Tongue (tissue), 2 donors: ENCODE data around the gene PPM1D. TPM values are rescaled to one million over a fixed set of nuclear protein-coding genes. Genes with fewer than 3 reads are reported as not detected.
"Not testable (repeated sequence)": the region's sequence is repeated elsewhere in the genome, so short reads cannot be mapped to it uniquely, and the experiment has no call there.

ENCODE experiments used
- DNase-seq: peaks from one replicate; pipeline ENCODE4 v3.0.0-alpha.2; 2015
- total RNA-seq: library from RNA; depleted of rRNA; stranded (reverse); fragments of >200 nt; gene quantifications from one replicate; pipeline ENCODE4 v1.2.3, GENCODE V29; 2014

The PPM1D gene
- total RNA-seq: 11.2 TPM

DNA sequence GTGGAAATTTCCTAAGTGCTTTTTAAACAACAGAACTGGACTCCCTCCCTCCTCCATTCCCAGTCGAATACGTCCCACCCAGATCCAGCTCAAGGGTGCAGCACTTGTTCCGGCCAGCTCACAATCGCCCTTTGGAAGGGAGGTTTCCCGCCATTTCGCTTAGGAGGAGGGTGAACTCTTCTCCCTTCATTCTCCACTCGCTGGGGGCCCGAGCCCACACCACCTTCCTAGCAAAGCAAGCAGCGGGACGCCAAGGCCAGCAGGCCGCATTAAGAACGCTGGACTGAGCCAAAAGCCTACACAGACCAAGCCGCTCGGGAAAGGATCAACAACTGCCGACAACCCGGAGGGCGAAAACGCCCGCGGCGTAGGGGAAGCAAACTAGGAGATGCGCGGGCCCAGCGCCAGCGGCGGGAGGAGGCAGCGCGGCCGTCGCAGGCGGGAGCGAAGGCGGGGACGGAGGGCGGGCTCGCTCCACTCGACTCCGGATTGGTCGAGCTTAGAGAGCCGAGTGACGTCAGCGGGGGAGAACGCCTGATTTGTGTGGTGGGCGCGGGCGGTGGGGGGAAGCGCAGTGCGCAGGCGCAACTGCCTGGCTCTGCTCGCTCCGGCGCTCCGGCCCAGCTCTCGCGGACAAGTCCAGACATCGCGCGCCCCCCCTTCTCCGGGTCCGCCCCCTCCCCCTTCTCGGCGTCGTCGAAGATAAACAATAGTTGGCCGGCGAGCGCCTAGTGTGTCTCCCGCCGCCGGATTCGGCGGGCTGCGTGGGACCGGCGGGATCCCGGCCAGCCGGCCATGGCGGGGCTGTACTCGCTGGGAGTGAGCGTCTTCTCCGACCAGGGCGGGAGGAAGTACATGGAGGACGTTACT lies at the start of gene PPM1D:
Gene PPM1D (plus strand): TSS at position 574 of the 870 bp plus-strand sequence. CDS start 222 bp downstream, at position 796.
- DNase-seq: peak; percentile 100

DNA sequence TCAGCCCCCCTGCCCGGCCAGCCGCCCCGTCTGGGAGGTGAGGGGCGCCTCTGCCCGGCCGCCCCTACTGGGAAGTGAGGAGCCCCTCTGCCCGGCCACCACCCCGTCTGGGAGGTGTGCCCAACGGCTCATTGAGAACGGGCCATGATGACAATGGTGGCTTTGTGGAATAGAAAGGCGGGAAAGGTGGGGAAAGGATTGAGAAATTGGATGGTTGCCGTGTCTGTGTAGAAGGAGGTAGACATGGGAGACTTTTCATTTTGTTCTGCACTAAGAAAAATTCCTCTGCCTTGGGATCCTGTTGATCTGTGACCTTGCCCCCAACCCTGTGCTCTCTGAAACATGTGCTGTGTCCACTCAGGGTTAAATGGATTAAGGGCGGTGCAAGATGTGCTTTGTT lies 47.7 kb upstream of the PPM1D start:
- DNase-seq: not testable (repeated sequence)

DNA sequence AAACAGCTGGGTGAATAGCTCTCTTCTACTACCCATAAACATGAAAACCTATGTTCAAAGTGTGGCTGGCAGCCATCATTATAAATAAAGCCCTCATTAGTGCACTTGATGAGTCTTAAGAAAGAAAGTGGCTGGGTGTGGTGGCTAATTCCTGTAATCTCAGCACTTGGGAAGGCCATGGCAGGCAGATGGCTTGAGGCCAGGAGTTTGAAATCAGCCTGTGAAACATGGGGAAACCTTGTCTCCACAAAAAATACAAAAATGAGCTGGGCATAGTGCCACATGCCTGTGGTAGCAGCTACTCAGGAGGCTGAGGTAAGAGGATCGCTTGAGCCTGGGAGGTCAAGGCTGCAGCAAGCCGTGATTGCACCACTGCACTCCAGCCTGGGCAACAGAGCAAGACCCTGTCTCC lies 45.6 kb upstream of the PPM1D start:
- DNase-seq: no peak

DNA sequence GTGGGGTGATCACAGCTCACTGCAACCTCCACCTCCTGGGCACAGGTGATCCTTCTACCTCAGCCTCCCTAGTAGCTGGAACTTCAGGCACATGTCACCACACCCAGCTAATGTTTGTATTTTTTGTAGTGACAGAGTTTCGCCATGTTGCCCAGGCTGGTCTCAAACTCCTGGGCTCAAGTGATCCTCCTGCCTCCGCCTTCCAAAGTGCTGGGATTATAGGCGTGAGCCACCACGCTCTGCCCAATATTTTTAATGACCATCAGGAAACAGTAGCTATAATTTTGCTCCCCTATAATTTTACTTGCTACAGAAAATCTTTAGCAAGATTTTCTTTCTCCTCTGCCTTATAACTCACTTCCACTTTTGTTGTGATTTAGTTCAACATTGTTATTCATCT lies 44.2 kb upstream of the PPM1D start:
- DNase-seq: no peak

DNA sequence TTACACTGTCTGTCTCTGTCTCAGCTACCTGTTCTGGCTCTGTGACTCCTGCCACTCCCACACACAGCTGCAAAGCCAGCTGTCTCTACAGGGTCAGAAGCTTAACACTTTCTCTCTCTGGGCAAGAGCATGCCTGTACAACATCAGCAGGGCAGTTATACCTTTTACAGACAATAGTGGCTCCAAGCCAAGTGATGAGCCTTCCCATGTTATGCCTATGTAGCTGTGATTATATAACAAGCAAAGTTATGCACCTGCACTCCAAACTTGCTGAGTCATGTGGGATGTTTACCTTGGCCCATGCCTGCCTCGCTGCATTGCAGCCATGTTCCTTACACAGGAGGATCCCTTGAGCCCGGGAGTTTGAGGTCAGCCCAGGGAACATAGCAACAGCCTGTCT lies 42.2 kb upstream of the PPM1D start:
- DNase-seq: no peak

DNA sequence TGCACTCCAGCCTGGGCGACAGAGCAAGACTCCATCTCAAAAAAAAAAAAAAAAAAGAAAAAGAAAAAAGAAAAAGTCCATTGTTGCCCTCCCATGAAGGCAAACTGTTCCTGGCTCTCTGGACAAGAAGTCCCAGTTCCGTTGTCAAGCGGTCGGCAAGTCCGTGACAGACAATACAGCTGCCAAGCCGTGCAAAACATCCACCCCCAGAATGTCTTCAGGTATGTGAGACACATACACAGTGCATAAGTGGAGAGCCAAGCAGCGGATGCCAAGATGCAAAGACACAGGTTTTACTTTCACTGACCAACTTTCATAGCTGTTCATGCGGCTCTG lies 40.4 kb upstream of the PPM1D start:
- no peak for DNase-seq

DNA sequence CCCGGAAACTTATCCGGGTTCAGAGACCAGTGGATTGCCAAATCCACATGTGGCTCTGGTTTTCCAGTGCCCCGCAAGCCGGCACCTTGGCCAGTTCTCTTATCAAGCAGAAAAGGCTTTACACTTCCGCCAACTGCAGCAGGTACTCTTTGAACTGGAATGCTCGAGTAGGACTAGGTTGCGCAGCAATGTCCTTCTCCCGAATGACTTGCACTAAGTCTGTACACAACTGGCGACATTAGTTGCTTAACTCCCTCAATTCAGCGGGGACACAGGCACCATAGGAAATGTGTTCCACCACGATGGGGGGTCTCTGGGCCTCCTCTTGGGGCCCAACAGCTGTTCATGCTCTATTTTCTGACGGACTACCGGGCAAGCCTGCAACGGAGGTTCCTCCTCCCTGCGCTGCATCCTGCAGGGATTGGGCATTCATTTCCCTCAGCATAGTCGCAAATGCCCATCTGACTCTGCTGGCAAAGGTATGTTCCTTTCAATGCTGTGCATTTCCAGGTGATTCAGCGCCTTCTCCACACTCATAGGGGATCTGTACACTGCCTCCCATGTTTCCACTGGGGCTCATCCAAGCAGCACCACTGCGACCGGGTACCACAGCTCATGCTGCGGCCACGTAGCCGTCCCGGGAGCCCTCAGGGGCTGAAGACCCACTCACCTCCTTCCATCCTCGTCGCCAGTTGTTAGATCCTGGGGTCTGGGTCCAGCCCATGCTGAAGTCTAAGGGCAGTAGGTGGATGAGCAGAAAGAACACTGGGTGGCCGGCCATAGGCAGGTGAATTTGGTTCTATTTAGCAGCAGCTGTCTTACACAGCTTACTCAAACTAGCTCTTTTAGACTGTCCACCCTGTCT lies 39.8 kb upstream of the PPM1D start:
- DNase-seq: no peak

DNA sequence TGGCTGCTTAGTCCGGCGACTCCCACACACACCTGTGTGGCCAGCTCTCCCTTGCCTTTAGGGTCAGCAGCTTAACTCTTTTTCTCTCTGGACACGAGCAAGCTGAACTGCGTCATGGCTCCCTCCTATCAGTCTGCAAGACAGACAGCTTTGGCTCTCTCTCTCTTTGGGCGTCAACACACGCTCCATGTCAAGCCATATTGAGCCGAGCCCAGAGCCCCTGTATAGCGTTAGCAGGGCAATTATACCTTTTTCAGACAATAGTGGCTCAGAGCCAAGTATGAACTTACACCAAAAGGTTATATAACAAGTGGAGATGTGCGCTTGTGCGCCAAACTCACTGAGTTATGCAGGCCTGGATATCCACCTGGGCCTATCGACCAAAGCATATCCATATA lies 39.1 kb upstream of the PPM1D start:
- DNase-seq: no peak

DNA sequence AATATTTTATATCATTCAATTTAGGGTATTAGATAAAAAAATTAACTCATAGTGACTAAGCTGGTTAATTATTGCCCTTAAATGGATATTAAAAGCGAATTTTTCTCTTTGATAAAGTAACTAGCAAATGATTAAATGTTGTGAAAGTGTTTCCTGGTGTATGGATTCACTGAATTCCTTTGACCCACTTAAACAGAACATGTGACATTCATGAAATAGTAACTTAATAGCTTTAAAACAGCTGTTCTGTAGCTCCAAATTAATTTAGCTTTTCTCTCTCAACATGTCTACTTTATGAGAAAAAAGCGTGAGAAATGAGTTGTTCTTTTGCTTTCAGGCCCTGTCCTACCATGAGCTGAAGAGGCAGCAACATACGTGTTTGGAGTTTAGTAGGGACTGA lies 37.6 kb upstream of the PPM1D start:
- DNase-seq: peak; percentile 14

DNA sequence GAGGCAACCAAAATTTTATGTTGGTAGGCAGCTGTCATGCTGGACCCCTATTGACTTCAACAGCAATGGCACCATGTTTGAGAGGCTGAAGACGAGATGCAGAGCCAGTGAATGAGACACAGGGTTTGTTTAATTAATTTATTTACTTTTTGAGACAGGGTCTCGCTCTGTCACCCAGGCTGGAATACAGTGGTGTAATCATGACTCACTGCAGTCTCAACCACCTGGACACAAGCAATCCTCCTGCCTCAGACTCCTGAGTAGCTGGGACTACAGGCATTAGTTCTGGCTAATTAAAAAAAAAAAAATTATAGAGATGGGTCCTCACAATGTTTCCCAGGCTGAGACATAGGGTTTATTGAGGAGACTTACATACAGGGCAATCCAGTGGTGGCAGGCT lies 36.2 kb upstream of the PPM1D start:
- no peak for DNase-seq

DNA sequence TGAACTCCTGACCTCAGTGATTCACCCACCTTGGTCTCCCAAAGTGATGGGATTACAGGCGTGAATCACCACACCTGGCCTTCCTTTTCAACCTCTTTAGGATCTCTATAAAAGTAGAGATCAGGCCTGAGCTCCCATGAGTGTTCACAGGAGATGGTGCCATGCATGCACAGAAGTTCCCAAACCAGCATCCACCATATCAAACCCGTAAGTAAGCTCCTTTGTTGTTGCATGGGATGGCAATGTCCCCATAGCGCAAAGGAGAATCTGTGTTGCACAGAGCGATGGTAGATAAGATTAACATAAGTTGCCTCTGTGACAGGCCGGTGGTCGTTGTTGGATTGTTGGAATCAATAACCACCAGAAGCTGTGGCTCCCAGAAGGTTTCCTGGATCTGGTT lies 34.8 kb upstream of the PPM1D start:
- DNase-seq: no peak

DNA sequence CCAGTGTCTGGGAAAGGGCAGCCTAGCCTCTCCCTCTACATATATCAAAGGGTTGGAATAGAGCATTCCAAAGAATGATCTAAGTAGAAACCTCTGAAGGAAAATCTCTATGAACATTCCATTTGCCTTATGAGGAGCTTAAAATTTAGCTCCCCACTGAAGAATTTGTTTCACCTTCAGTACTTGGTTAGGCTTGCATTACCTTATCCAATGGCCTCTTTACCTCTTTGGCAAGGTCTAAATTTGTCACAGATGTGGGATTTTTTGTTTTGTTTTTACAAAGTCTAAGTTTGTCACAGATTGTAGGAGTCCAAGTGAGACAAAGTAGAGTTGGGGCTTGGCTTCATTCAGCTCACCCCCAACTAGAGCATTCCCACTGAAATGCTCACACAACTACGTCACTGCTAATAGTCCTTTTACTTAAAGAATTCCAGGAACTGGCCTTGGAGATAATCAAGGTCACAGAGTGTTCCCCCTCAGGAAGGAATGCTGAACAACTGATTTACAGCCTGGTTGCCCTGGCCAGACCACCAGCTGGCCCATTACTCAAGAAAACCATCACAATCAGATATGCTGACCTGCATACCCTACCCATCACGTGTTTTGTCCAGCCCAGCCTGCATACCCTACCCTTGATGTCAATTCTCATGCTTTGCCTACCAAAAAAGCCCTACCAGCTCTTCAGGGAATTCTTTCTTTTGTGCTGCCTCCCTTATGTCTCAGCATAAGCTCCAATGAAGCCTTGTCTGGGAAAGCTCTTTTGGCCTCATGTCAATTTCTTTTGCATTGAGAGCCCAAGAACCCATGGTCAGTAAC lies 26.5 kb upstream of the PPM1D start:
- DNase-seq: no peak

DNA sequence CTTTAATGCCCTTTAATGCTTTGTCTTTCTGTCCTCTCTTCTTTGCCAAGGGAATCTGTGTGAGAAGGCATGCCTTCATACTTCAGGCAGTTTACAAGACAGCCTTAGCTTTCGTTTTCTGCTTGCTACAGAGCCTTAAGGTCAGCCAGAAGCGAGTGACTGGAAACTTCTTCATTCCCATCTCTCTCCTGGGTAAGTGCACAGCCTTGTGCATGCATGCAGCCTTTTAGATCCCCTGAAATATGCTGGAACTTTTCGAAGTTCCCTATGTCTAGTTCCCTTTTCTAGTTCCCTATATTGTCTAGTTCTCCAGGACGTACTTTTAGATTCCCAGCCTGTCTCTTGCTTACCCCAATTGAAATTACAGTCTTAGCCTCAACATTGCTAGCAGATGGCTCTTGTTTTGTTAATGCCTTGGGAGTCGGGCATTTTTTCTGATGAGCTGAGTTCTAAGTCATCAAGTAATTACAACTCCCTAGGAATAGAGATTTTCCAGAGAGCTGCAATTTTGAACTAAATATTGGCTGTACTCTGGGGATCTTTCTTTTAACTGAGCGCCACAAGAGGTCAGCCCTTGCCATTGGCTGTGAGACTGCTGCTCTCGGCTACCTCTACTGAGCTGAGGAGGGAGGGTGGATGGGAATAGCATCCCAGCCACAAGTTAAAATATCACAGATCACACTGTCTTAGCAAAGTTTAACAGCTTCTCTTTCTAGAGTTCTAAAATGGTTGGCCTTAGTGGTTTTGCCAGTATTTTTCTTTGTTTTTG lies 22.7 kb upstream of the PPM1D start:
- peak; percentile 25 for DNase-seq

DNA sequence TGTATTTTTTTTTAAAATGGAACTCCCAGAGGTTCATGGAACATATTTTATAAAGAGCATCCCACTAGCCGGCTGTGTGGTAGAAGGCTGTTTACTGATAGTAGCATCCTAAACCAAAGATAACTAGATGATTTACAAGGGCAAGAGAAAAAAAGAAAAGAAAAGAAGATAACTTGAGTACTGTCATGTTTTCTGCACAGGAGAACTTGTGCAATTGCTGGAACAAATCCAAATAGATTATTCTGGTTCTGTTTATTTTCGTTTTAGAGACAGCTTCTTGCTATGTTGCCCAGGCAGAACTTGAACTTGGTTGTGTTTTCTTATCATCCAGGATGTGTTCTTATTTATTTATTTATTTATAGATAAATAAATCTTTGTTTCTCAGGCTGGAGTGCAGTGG lies 20.9 kb upstream of the PPM1D start:
- no peak for DNase-seq

DNA sequence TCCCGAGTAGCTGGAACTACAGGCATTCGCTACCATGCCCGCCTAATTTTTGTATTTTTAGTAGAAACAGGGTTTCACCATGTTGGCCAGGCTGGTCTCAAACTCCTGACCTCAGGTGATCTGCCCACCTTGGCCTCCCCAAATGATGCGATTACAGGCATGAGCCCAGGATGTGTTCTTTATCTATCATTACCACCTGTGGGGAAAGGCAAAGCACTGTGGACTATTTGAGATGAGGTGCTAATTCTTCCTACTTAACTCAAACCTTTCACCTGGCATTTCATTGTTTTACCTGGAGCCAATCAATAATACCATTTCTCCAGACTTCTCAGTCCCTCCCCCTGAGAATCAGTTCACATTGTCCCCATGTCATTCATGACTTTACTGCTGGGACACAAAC lies 20.4 kb upstream of the PPM1D start:
- no peak for DNase-seq

DNA sequence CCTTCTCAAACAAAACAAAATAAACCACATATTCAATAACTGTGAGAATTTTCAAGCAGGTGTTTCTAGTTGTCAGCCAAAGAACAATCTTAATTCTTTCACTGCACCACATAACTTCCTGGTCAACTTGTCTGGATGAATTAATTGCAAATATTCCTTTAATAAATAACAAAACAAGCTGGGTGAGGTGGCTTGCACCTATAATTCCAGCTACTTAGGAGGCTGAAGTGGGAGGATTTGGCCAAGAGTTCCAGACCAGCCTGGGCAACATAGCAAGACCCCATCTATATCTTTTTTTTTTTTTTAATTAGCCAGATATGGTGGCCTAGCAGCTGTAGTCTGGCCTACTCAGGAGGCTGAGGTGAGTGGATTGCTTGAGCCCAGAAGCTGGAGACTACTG lies 17.0 kb upstream of the PPM1D start:
- no peak for DNase-seq

DNA sequence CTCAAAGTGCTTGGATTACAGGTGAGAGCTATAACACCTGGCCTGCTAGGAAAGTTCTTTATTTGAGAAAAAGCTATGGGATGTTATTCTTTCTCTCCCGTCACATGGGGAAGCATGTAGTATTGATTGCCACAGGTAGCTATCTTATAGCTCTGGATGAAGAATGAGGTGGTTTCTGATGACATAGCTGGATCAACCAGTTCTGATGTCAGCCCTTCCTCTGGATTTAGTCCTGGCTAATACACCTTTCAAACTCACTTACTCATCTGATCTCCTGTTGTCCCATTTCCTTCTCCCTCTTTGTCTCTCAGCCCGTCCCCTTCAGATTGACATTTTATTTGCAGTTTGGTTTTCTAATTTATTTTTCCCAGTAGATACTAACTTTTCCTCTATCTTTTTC lies 14.1 kb upstream of the PPM1D start:
- no peak for DNase-seq

DNA sequence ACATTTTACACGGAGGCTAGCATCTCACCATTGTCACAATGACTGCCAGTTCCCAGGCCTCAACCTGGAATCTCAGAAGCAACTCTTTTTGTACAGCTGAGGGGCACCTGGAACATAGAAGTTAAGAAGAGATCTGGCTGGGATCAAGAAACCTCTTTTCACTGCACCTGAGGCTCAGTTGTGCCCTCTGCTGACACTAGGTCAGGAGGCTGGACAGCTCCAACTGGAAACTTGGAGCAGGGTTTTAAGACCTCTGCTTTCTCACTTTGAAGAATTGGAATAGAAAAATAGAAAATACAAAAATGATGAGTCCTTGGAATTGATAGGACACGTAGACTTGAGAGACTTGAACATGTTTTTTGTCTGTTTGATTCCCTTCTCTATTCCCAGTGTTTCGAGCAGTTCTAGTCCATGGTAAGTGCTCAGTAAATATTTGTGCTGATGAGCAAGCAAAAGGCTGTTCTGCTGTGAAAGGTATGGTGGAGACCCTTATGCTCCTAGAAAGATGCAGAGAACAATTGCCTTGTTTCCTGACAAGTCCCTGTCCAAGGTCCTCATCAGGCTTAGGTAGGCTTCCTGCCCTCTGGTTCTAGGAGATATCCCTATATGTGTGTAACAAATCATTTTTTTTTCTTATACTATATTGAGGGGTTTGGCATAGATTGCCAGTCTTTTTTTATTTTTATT lies 13.6 kb upstream of the PPM1D start:
- no peak for DNase-seq

DNA sequence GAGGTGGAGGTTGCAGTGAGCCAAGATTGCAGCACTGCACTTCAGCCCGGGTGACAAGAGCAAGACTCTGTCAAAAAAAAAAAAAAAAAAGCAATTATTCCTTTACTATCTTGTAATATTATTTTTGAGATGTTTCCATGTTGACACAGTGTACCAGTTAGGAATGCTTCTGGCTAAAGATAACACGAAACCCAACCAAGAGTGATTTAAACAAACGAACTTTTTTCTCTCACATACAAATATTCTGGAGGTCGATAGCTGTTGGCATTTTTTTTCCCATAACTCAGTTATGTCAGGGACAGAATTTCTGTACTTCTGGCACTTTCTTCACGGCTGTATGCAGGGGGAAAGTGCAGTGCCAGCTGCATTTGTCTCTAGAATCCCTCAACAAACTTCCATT lies 9.9 kb upstream of the PPM1D start:
- no peak for DNase-seq

DNA sequence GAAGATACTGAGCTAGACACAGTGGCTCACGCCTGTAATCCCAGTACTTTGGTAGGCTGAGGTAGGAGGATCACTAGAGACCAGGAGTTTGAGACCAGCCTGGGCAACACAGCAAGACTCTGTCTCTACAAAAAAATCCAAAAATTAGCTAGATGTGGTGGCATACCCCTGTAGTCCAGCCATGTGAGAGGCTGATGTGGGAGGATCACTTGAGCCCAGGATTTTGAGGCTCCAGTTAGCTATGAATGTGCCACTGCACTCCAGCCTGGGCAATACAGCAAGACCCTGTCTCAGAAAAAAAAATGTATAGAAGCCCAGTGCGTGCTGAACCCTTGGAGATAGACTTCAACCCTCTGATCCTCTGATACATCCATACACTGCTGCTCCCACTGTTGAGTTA lies 7.2 kb upstream of the PPM1D start:
- no peak for DNase-seq

DNA sequence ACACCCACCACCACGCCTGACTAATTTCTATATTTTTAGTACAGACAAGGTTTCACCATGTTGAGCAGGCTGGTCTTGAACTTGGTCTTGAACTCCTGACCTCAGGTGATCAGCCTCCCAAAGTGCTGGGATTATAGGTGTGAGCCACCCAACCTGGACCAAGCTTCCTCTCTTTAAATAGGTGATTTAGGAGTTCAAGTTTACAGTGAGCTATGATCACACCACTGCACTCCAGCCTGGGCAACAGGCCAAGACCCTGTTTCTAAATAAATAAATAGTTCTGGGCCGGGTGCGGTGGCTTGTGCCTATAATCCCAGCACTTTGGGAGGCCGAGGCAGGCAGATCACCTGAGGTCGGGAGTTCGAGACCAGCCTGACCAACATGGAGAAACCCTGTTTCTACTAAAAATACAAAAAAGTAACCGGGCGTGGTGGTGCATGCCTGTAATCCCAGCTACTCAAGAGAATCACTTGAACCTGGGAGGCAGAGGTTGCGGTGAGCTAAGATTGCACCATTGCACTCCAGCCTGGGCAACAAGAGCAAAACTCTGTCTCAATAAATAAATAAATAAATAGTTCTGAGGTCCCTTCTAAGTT lies 6.5 kb upstream of the PPM1D start:
- not testable (repeated sequence) for DNase-seq
